ENCODE data around the gene MEIOSIN. TPM values are rescaled to one million over a fixed set of nuclear protein-coding genes. Genes with fewer than 3 reads are reported as not detected.
"Not testable (repeated sequence)": the region's sequence is repeated elsewhere in the genome, so short reads cannot be mapped to it uniquely, and the experiment has no call there.

MEIOSIN gene
- total RNA-seq, 2 donors from 2014 or later: not detected

DNA sequence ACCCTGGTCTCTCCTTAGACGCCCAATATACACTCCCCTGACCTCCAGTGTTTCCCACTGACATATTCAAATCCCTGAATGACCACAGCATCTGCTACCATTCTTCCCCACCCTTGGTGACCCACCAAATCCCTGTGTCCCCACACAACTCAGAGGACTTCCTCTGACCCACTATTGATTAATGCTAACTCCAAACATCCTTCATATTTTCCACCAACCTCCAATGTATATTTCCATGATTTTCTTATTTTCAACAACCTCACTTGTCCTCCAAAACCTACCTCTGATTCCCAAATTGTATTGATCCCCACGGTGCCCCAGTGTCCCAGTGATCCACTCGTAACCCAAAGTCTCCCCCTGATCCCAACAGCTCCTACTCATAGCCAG is 59.9 kb downstream of the MEIOSIN start:
- DNase-seq: no peak
- Mint-ChIP-seq H3K36me3 (ENCODE audit: low read depth) (peaks cover 4% of the 10 kb centered on the region), H3K4me1 (peaks cover 44% of the 10 kb centered on the region), H3K27ac (peak overlapping the region; percentile 90), H3K27me3 (peaks cover 18% of the 10 kb centered on the region), H3K4me3 (peak overlapping the region; percentile 85)
- no peak for ATAC-seq
- H3K9me3 ChIP-seq (ENCODE audit: control insufficient read depth, low read length, poor library complexity, severe bottlenecking): no peaks in the 10 kb centered on the region

DNA sequence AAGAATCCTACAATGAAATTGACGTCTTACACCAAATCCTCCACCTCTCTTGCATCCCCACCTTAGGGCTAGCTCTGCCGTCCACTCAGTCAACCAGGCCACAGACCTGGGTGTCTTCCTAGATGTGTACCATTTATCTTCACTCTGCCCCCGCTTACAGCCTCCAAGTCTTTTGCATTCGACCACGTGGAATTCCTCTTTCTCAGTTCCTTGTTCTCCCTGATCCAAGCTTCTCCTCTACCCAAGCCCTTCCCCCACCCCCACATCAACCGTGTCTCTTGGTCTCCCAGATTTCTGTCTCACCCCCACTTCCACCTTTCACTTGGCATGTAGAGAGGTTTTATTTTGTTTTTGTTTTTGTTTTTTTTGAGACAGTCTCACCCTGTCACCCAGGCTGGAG is 60.6 kb downstream of the MEIOSIN start:
- no peaks in the 10 kb centered on the region for H3K9me3 ChIP-seq (ENCODE audit: control insufficient read depth, low read length, poor library complexity, severe bottlenecking)
- Mint-ChIP-seq H3K4me3 (peak overlapping the region; percentile 85), H3K27ac (peak overlapping the region; percentile 90), H3K36me3 (ENCODE audit: low read depth) (peaks cover 3% of the 10 kb centered on the region), H3K4me1 (peaks cover 42% of the 10 kb centered on the region), H3K27me3 (peaks cover 21% of the 10 kb centered on the region)
- ATAC-seq: no peak
- DNase-seq: no peak

DNA sequence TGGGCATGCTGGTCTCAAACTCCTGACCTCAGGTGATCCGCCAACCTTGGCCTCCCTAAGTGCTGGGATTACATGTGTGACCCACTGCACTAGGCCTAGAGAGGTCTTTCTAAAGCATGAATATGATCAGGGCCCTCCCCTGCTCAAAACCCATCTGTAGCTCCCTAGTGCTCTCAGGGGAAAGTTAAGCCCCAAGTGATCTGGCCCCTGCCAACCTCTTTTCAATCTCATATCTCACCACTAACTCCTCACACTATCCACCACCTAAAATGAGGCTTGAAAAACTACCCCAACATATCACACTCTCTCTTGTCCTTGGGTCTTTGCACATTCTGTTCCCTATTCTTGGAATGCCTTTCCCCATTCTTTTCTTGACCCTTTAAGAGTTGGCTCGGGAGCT is 61.4 kb downstream of the MEIOSIN start:
- Mint-ChIP-seq H3K4me3 (peak overlapping the region; percentile 74), H3K27me3 (peaks cover 26% of the 10 kb centered on the region), H3K27ac (no peak overlapping the region), H3K4me1 (peaks cover 42% of the 10 kb centered on the region), H3K36me3 (ENCODE audit: low read depth) (no peaks in the 10 kb centered on the region)
- H3K9me3 ChIP-seq (ENCODE audit: control insufficient read depth, low read length, poor library complexity, severe bottlenecking): no peaks in the 10 kb centered on the region
- DNase-seq (no peak), ATAC-seq (no peak)

DNA sequence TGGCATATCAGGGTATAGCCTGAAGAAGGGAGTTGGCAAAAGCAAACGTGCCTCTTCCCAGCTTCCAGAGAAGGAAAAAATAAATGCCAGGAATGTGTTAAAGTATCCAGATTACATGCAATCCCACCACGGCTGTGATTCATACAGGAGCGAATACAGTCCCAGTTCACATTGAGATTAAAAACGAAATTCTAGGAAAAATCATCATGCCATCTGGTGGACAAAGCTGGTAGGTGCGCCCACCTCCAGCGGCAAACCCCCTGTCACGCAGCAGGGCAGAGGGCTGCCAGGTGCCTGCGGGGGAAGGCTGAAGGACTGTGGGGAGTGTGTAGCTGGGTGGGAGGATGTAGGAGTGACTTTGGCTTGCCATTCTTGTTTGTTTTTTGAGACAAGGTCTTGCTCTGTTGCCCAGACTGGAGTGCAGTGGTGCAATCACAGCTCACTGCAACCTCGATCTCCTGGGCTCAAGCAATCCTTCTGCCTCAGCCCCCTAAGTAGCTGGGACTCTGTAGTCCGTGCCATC is 65.8 kb downstream of the MEIOSIN start:
- DNase-seq (peak; percentile 42 to 54 (median 45)), ATAC-seq (peak; percentile 96)
- Mint-ChIP-seq H3K4me1 (peaks cover 11% of the 10 kb centered on the region), H3K4me3 (no peak overlapping the region), H3K27ac (no peak overlapping the region), H3K36me3 (ENCODE audit: low read depth) (no peaks in the 10 kb centered on the region), H3K27me3 (peaks cover 42% of the 10 kb centered on the region)
- H3K9me3 ChIP-seq (ENCODE audit: control insufficient read depth, low read length, poor library complexity, severe bottlenecking): no peaks in the 10 kb centered on the region

DNA sequence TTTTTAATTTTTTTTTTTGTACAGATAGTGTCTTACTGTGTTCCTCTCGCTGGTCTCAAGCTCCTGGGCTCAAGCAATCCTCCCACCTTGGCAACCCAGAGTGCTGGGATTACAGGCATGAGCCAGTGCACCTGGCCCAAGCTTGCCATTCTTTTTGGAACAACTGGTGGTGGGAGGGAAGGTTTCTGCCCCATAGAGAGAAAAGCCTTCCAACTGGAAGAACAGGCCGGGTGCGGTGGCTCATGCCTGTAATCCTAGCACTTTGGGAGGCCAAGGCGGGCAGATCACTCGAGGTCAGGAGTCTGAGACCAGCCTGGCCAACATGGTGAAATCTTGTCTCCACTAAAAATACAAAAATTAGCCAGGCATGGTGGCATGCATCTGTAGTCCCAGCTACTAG is 66.3 kb downstream of the MEIOSIN start:
- H3K4me3 Mint-ChIP-seq; ATAC-seq; DNase-seq; H3K4me1 Mint-ChIP-seq; H3K27ac Mint-ChIP-seq; H3K36me3 Mint-ChIP-seq (ENCODE audit: low read depth); H3K9me3 ChIP-seq (ENCODE audit: control insufficient read depth, low read length, poor library complexity, severe bottlenecking): not testable (repeated sequence)
- H3K27me3 Mint-ChIP-seq: peaks cover 40% of the 10 kb centered on the region

DNA sequence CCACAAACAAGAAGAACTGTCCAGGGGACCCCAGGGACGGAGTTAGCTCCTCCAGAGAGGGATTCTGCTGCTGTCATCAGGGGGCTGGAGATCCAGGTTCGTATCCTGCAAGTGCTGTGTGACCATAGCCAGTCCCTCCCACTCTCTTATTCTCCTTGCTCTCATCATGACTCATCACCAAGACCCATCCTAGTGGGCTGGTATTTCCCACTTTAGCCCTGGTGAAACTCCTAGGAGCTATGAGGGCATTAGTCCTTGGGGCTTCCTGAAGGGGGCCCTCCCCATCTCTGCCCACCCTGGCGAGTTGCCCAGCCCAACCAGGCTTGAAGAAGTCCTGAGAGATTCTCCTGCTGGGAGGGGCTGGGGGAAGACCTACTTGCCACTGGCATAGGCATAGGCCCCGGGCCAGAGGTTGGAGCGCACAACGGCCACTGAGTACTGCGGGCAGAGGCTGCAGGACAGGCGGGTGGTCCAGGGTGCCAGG is 66.9 kb downstream of the MEIOSIN start:
- Mint-ChIP-seq H3K4me3 (no peak overlapping the region), H3K4me1 (peaks cover 5% of the 10 kb centered on the region), H3K27ac (no peak overlapping the region), H3K27me3 (peaks cover 34% of the 10 kb centered on the region), H3K36me3 (ENCODE audit: low read depth) (no peaks in the 10 kb centered on the region)
- ATAC-seq (no peak), DNase-seq (no peak)
- no peaks in the 10 kb centered on the region for H3K9me3 ChIP-seq (ENCODE audit: control insufficient read depth, low read length, poor library complexity, severe bottlenecking)

DNA sequence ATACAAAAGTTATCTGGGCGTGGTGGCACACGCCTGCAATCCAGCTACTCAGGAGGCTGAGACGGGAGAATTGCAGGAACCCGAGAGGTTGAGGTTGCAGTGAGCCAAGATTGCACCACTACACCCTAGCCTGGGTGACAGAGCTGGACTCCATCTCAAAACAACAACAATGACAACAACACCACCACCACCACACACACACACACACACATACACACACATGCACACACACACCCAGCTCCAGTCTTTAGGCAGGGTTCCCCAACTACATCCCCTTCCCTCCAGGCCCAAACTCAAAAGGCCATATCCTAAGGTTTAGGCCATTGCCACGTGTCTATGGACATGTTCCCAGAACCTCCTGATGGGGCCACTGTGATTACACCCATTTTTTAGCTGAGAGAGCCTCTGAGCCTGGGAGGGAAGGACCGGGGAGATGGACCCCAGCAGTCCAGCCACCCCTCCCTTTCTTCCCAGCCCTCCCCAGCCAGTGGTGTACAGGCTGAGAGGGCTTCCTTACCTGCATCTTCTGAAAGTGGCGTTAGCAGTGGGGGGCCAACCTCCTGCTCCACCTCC is 68.5 kb downstream of the MEIOSIN start:
- Mint-ChIP-seq H3K27me3 (peaks cover 33% of the 10 kb centered on the region), H3K4me1 (peaks cover 8% of the 10 kb centered on the region), H3K36me3 (ENCODE audit: low read depth) (no peaks in the 10 kb centered on the region), H3K4me3 (no peak overlapping the region), H3K27ac (no peak overlapping the region)
- H3K9me3 ChIP-seq (ENCODE audit: control insufficient read depth, low read length, poor library complexity, severe bottlenecking): no peaks in the 10 kb centered on the region
- no peak for DNase-seq
- no peak for ATAC-seq

DNA sequence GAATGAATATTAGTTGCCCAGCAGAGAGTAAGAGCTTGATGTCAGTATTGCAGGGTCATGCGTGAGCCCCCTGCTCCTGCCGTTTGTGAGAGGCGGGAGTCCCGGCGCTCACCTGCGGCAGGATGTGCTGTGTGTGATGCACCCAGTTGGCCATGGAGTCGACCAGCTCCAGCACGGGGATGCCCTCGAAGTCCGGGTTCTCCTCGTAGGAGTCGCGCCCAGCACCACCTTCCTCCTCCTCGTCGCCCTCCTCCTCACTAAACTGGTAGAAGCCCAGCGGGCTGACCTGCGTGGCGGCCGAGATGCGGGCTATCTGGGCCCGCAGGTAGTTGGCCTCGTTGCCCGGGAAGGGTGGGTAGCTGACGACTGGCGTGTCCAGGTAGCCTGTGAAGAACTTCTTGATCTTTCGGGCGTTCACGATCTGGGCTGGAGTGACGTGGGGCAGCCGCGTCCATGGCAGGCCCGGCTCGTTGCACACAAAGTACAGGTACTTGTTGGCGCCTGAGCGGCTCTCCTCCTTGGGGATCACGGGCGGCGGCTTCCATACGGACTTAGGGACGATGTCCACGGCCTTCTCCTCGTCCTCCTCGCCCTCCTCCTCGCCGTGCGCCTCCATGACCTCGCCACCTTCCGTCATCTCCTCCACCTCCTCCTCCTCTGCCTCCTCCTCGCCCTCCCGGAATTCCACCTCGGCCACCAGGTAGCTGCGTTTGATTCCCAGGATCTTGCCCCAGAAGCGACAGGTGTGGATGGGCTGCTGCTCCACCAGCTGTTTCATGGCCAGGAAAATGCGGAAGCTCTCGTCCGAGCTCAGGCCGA is 71.1 kb downstream of the MEIOSIN start:
- Mint-ChIP-seq H3K4me3 (no peak overlapping the region), H3K27ac (no peak overlapping the region), H3K36me3 (ENCODE audit: low read depth) (no peaks in the 10 kb centered on the region), H3K27me3 (peaks cover 16% of the 10 kb centered on the region), H3K4me1 (peaks cover 3% of the 10 kb centered on the region)
- ATAC-seq: no peak
- H3K9me3 ChIP-seq (ENCODE audit: control insufficient read depth, low read length, poor library complexity, severe bottlenecking): no peaks in the 10 kb centered on the region
- DNase-seq: no peak

DNA sequence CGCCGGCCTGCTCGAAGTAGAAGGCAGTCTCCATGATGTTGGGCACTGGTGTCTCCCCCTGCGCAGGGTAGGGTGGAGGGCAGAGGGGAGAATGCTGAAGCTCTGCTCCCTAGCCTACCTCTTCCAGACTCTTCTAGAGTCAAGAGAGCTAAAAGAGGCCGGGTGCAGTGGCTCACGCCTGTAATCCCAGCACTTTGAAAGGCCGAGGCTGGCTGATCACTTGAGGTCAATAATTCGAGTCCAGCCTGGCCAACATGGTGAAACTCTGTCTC is 71.7 kb downstream of the MEIOSIN start:
- Mint-ChIP-seq H3K27ac (no peak overlapping the region), H3K4me3 (peak overlapping the region; percentile 19), H3K27me3 (peaks cover 16% of the 10 kb centered on the region), H3K4me1 (peaks cover 5% of the 10 kb centered on the region), H3K36me3 (ENCODE audit: low read depth) (no peaks in the 10 kb centered on the region)
- no peaks in the 10 kb centered on the region for H3K9me3 ChIP-seq (ENCODE audit: control insufficient read depth, low read length, poor library complexity, severe bottlenecking)
- ATAC-seq (no peak), DNase-seq (no peak)

DNA sequence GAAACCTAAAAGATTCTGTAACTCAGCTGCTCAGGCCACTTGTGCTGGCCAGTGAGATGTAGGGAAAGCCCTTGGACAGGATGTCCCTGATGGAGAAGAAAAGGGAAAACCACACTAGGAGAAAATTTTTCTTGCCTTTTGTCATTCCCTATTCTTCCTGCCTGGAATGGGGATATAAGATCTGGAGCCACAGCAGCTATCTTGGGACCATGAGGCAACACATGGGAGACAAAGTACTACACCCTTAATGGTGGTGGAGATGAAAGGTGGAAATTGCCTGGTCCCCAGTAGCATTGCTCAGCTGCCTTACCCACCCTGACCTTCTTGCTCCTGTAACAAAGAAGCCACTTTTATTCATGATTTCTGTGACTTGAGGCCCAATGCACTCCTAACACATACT is 72.5 kb downstream of the MEIOSIN start:
- Mint-ChIP-seq H3K27me3 (peaks cover 15% of the 10 kb centered on the region), H3K36me3 (ENCODE audit: low read depth) (no peaks in the 10 kb centered on the region), H3K4me3 (no peak overlapping the region), H3K4me1 (peaks cover 5% of the 10 kb centered on the region), H3K27ac (no peak overlapping the region)
- ATAC-seq (no peak), DNase-seq (no peak)
- no peaks in the 10 kb centered on the region for H3K9me3 ChIP-seq (ENCODE audit: control insufficient read depth, low read length, poor library complexity, severe bottlenecking)

DNA sequence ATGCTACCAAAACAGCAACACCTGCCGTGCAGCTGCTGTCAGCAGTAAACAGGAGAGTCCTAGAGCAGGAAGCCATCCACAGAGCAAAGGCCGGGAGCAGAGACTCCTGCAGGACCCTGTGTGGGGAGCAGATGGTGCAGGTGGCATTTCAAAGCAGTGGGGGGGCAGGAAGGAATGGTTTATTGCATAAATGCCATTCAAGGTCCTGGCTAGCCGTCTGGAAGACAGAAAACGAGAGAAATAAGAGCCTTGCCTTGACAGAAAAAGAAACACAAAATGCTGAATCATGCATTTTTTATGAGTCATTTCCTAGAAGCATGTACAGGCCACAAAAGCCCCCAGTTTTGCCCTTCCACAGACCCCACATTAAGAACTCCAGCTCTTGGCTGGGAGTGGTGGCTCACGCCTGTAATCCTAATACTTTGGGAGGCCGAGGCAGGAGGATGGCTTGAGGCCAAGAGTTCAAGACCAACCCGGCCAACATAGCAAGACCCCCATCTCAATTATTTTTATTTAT is 76.5 kb downstream of the MEIOSIN start:
- peaks cover 5% of the 10 kb centered on the region for H3K4me1 Mint-ChIP-seq
- H3K27ac Mint-ChIP-seq: peak overlapping the region; percentile 34
- H3K36me3 Mint-ChIP-seq (ENCODE audit: low read depth): no peaks in the 10 kb centered on the region
- DNase-seq (no peak), ATAC-seq (no peak)
- H3K27me3 Mint-ChIP-seq: peaks cover 4% of the 10 kb centered on the region
- no peaks in the 10 kb centered on the region for H3K9me3 ChIP-seq (ENCODE audit: control insufficient read depth, low read length, poor library complexity, severe bottlenecking)
- H3K4me3 Mint-ChIP-seq: no peak overlapping the region

DNA sequence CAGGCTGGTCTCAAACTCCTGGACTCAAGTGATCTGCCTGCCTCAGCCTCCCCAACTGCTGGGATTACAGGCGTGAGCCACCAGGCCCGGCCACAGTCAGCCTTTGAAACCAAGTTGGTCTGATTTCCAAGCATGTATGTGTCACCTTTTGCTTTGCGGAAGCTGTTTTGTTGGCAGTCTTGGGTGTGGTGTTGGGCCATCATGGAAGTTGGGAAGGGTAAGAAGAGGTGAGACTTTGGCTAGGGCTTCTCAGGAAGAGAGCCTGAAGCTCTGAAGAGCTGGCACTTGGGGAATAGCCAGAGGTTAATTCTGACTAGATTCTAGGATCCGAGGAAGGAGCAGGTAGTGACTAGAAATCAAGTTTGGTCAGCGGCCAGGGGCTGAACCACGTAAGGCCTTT is 79.1 kb downstream of the MEIOSIN start:
- H3K27me3 Mint-ChIP-seq: peaks cover 4% of the 10 kb centered on the region
- H3K27ac Mint-ChIP-seq: no peak overlapping the region
- H3K4me3 Mint-ChIP-seq: no peak overlapping the region

More for the DNA sequence above, 79.1 kb downstream of the MEIOSIN start:
- DNase-seq: no peak
- no peaks in the 10 kb centered on the region for H3K9me3 ChIP-seq (ENCODE audit: control insufficient read depth, low read length, poor library complexity, severe bottlenecking)
- no peak for ATAC-seq
- Mint-ChIP-seq H3K36me3 (ENCODE audit: low read depth) (no peaks in the 10 kb centered on the region), H3K4me1 (peaks cover 3% of the 10 kb centered on the region)
